Tibial nerve (tissue), 4 donors: ENCODE data around the gene ENDOV.

Experiments used
- CTCF ChIP-seq, 5 experiments: fragments of 200-600 bp in 3 of 5; fragments of 450-650 bp in 2 of 5; sonication (generic) in 3 of 5; IDR thresholded peaks; one replicate each; pipeline ENCODE4 v1.5.1; 2016 to 2019; ENCODE audit warnings: antibody characterized with exemption in 5 of 5, mild to moderate bottlenecking in 3 of 5, moderate library complexity in 2 of 5
- EP300 ChIP-seq, 2 donors: sonication (generic); formaldehyde crosslinking; IDR thresholded peaks; one replicate each; pipeline ENCODE4 v1.6.1; 2017; ENCODE audit warnings: antibody characterized with exemption in 2 of 2, mild to moderate bottlenecking in 1 of 2
- POLR2A ChIP-seq, 2 donors: fragments of 450-650 bp; IDR thresholded peaks; one replicate each; pipeline ENCODE4 v1.6.1; 2017; ENCODE audit warnings: antibody characterized with exemption in 2 of 2, mild to moderate bottlenecking in 2 of 2, moderate library complexity in 2 of 2

GRCh38 chr17:80449930-80450576, 35.1 kb downstream of the ENDOV start:
- no peak for TF ChIP-seq CTCF (IDR thresholded peaks at IDR 0.05)
- no peak for TF ChIP-seq EP300 (IDR thresholded peaks at IDR 0.05)
- TF ChIP-seq POLR2A (IDR thresholded peaks at IDR 0.05) = no peak
